H1 (cell line): ENCODE data around the gene FOXL3. TPM values are rescaled to one million over a fixed set of nuclear protein-coding genes. Genes with fewer than 3 reads are reported as not detected.

Source experiments
- ATF2 ChIP-seq: IDR thresholded peaks from 2 replicates; pipeline ENCODE4 v1.6.1; 2012; ENCODE audit warnings: low read length, inconsistent platforms
- CEBPB ChIP-seq: IDR thresholded peaks from 2 replicates; pipeline ENCODE4 v1.6.1; 2012; ENCODE audit warnings: low read depth, low read length
- CTCF ChIP-seq, 3 experiments: IDR thresholded peaks; 1 replicate in 2 of 3; 2 replicates in 1 of 3; pipeline versions ENCODE4 v1.5.1 to v1.6.1; 2011; ENCODE audit warnings: low read length in 3 of 3, mild to moderate bottlenecking in 3 of 3, inconsistent platforms in 2 of 3, low read depth in 1 of 3, moderate library complexity in 1 of 3; ENCODE audit not compliant: insufficient read depth in 1 of 3; ENCODE audit errors: control extremely low read depth in 1 of 3
- EZH2 ChIP-seq: fragments of 200-600 bp; sonication (generic); IDR thresholded peaks from 2 replicates; pipeline ENCODE4 v1.7.1; 2012; ENCODE audit warnings: low read depth, mild to moderate bottlenecking, moderate library complexity, low read length, inconsistent platforms; ENCODE audit not compliant: severe bottlenecking
- GABPA ChIP-seq: IDR thresholded peaks from 2 replicates; pipeline ENCODE4 v1.6.1; 2011; ENCODE audit warnings: mild to moderate bottlenecking, low read length, moderate library complexity, borderline replicate concordance; ENCODE audit not compliant: insufficient read depth
- NANOG ChIP-seq: IDR thresholded peaks from 2 replicates; pipeline ENCODE4 v1.6.1; 2011; ENCODE audit warnings: low read length, low read depth, mild to moderate bottlenecking, inconsistent platforms; ENCODE audit not compliant: insufficient read depth, poor library complexity, severe bottlenecking
- POU5F1 ChIP-seq: IDR thresholded peaks from 2 replicates; pipeline ENCODE4 v1.6.1; 2011; ENCODE audit warnings: low read depth, mild to moderate bottlenecking, low read length, moderate library complexity
- ZNF274 ChIP-seq: IDR thresholded peaks from 2 replicates; pipeline ENCODE4 v1.7.0; 2012; ENCODE audit warnings: low read length, borderline replicate concordance; ENCODE audit errors: extremely low read depth
- polyA plus RNA-seq, 7 experiments: library from polyadenylated mRNA; depleted of rRNA in 3 of 7; stranded (reverse) in 5 of 7; unstranded in 2 of 7; fragments of >200 nt in 5 of 7; fragments of 200-250 nt in 2 of 7; gene quantifications; 1 replicate in 5 of 7; 2 replicates in 1 of 7; 4 replicates in 1 of 7; pipeline versions ENCODE4 v1.2.1 to v1.2.3, GENCODE V29; 2011 to 2013; ENCODE audit warnings: missing spikeins in 2 of 7, mixed read lengths in 2 of 7
- total RNA-seq: library from RNA; stranded (reverse); fragmentation: NEBNext Ultra II Directional; extraction: Animal tissue kit (Norgen Biotek cat#: 25700); gene quantifications from 2 replicates; pipeline ENCODE4 v1.2.1, GENCODE V29; 2021

Gene FOXL3
- total and polyA plus RNA-seq, 2 of the 8 experiments (the other 6 are each of a cell fraction or from before 2014, with no cell fraction given), result not detected

GRCh38 chr7:300048-300447 lies 10.1 kb downstream of the FOXL3 start (continued):
- no peak for TF ChIP-seq ATF2
- no peak for TF ChIP-seq CEBPB
- no peak for TF ChIP-seq ZNF274
- no peak for TF ChIP-seq POU5F1
- TF ChIP-seq GABPA, result no peak
- TF ChIP-seq NANOG, result no peak
- TF ChIP-seq EZH2, result no peak
- TF ChIP-seq CTCF (IDR thresholded peaks at IDR 0.05; ENCODE audit: control extremely low read depth in 1 of 3, insufficient read depth in 1 of 3, low read depth in 1 of 3, low read length in 3 of 3), result no peak
